HG03159 (cell line): ENCODE measurements around the gene GID8.

Experiments used
- ATAC-seq: cut with Tn5 transposase; IDR thresholded peaks from one replicate; pipeline ENCODE4 v1.9.1; 2021; ENCODE audit warnings: mild to moderate bottlenecking, moderate library complexity; ENCODE audit not compliant: unreplicated experiment

GID8 gene

GRCh38 chr20:62968378-62969178 lies 30.6 kb downstream of the GID8 start:
- ATAC-seq: no peak

GRCh38 chr20:62969179-62969760 lies 31.3 kb downstream of the GID8 start:
- no peak for ATAC-seq

DNA sequence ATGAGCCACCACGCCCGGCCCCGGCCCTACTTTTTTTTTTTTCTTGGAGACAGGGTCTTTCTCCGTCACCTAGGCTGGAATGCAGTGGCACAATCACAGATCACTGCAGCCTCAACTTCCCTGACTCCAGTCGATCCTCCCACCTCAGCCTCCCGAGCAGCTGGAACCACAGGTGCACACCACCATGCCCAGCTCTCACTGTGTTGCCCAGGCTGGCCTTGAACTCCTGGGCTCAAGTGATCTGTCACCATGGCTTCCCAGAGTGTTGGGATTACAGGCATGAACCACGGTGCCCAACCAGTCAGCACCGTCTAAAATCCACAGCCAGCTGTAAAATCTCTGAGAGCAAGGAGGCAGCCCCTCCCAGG lies 32.0 kb downstream of the GID8 start:
- ATAC-seq: no peak

- no peak for ATAC-seq
Measured at GRCh38 chr20:62970307-62971210, 32.6 kb downstream of the GID8 start.

DNA sequence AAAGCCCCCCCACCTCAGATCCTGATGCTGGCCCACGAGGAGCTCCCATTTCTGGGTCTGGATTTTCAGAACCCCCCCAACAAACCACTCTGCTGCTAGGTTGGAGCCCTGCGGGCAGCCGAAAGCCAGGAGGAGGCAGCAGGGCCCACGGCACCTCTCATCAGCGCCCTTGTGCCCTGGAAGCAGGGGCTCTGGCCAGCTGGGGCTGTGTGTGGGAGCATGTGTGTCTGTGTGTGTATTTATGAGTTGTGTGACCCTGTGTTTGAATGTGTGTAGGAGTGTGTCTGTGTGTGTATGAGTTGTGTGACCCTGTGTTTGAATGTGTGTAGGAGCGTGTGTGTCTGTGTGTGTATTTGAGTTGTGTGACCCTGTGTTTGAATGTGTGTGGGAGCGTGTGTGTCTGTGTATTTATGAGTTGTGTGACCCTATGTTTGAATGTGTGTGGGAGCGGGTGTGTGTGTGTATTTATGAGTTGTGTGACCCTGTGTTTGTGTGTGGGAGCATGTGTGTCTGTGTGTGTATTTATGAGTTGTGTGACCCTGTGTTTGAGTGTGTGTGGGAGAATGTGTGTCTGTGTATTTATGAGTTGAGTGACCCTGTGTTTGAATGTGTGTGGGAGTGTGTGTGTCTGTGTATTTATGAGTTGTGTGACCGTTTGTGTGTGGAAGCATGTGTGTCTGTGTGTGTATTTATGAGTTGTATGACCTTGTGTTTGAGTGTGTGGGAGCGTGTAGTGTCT lies 33.4 kb downstream of the GID8 start:
- ATAC-seq: no peak

- ATAC-seq: no peak
Measured at GRCh38 chr20:62971950-62972844, 34.2 kb downstream of the GID8 start.

DNA sequence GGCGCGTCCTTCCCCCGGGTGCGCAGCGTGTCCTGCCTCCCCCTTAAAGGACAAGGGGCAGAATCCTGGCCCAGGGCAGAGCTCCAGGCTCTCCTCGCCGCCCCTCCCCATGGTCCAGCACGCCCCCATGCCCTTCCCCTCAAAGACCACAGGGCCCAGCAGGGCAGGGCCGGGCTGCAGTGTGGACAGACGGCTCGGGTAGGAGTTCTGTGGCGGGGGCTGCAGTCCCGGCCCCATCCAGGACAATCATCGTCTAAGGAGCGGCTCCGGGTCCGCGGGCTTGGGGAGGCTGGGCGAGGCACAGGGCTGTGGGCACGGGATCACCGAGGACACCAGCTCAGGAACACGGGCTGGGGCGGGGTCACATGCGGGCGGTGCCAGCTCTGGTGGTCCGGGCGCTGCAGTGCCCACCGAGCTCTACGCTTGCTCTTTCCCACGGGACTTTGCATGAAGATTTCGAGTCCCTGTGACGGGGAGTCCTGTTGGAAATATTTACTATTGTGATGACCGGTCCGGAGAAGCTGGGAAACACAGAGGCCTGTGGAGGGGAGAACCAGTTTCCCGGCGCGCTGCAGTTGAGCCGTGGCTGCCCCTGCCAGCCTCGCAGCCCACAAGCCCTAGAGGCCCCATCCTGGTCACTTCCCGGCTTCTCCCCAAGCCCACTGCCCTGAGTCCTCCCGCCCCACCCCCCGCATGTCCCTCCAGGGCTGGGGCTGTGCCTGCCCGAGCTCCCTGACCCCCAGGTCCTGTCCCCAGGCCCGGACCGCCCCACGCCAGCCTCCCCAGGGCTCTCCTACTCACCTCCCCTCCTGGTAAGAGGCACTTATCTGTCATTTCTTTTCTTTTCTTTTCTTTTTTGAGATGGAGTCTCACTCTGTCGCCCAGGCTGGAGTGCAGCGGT lies 35.1 kb downstream of the GID8 start:
- ATAC-seq: no peak

DNA sequence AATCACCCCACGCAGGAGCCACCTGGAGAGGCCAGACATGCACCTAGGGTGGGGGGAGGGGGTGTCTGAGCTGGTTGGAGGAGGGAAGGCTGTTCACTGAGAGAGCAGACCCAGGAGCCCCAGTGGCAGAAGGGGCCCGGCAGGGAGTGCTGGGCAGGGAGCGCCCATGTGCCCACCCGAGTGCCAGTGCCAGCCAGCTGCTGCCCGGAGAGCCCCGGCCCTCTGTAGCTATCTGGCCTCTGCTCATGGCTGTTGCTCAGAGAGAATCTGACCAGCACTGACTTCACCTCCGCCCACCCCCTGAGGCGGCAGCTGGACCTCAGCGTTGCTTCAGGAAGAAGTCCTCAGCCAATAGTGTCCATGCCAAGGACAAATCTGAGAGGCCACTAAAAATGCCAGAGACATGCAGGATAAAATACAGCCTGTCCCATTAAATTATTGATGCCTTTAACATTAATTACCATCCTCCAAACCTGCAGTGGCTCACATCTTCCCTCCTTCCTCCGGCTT lies 37.4 kb downstream of the GID8 start:
- ATAC-seq: no peak

DNA sequence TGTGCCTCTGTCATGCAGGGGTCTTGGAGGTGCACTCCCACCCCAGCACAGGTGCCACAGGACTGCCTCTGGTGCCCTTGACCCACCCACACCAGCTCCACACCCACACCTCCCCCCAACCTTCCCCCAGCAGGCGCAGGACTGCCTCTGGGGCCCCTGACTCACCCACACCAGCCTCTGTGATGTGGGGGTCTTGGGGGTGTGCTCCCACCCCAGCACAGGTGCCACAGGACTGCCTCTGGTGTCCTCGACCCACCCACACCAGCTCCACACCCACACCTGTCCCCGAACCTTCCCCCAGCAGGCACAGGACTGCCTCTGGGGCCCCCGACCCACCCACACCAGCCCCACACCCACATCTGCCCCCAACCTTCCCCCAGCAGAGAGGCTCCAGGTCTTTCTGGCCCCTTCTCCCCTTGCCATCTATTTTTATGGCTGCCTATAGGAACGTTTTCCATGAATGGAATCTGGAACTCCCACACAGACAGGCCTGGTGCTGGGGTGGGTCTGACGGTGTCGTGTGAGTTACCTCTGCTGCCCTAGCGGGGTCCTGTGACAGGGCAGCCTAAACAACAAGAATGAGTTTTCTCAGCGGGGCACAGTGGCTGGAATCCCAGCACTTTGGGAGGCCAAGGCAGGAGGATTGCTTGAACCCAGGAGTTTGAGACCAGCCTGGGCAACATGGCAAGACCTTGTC lies 38.0 kb downstream of the GID8 start:
- ATAC-seq: no peak

GRCh38 chr20:62976886-62977285 lies 38.9 kb downstream of the GID8 start:
- no peak for ATAC-seq

- peak; percentile 54 for ATAC-seq
Measured at GRCh38 chr20:62977613-62978560, 39.9 kb downstream of the GID8 start.

DNA sequence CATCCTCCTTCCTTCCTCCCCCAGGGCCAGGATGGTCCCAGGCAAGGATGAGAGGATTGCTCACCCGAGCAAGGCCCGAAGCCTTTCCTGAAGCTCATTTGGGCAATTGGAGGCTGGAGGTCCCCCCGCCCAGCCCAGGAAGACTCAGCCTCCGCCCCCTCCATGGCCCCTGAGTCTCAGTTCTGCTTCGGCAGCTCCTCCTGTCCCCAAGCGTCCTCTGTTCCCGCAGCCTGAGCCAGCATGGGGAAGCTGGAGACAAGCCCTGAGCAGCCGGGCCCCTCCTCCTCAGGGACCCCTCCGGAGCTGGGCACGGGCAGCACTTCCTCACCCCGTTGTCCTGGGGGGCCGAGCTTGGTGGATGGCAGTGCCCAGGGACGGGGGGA lies 40.6 kb downstream of the GID8 start:
- ATAC-seq: no peak

DNA sequence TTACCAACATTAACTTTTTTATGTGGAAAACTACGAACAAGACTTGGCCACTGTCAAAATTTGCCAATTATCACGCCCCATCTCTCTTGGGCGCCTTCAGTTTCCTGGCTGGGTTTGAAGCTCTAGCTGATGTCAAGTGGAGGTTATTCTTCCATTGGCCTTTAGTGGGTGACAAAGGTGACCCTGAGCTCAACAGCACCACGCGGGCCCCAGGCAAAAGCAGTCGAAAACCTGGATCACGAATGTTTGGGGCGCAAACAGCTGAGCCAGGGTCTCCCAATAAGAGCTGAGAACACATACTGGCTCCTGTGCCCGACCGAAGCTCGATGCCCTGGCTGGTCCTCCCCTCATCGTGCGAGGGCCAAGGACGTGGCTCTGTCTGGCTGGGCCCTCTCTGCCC lies 41.4 kb downstream of the GID8 start:
- ATAC-seq: no peak

- ATAC-seq: no peak
Measured at GRCh38 chr20:62979876-62980373, 42.0 kb downstream of the GID8 start.

- no peak for ATAC-seq
Measured at GRCh38 chr20:62980380-62980960, 42.5 kb downstream of the GID8 start.

DNA sequence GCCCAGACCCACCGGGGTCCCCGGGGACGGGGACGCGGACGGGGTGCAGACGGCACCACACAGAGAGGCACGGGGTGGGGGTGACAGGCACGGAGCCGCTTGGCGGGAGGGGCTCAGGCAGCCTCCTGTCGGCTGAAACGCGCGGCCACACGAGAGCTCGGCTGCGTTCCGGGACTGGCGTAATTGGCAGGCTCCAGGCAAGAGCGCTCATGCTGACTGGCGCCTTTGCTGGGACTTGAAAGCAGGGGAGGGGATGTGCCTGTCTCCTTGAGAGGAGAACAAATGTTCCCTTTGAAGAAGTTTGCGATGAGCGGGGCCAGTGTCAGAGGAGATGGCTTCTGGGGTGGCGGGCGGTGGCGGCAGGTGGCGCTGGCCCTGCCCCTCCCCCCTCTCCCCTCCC lies 43.0 kb downstream of the GID8 start:
- ATAC-seq: no peak
